H9 (cell line): Measurements from ENCODE around the gene MGAT4B. TPM values are rescaled to one million over a fixed set of nuclear protein-coding genes. Genes with fewer than 3 reads are reported as not detected.

Source experiments
- DNase-seq: peaks from one replicate; pipeline ENCODE4 v3.0.0-alpha.2; 2017
- H2AFZ ChIP-seq: one replicate; pipeline ENCODE4 v1.6.1; 2013; ENCODE audit warnings: mild to moderate bottlenecking, low read length, control low read depth, moderate library complexity
- H2AK5ac ChIP-seq: 2 replicates; pipeline ENCODE4 v1.6.1; 2013; ENCODE audit warnings: low read length, control low read depth, mixed read lengths; ENCODE audit not compliant: insufficient read length
- H2BK120ac ChIP-seq: one replicate; pipeline ENCODE4 v1.6.1; 2013; ENCODE audit warnings: low read depth, mild to moderate bottlenecking, low read length, control low read depth, inconsistent platforms; ENCODE audit not compliant: poor library complexity, severe bottlenecking
- H2BK12ac ChIP-seq: 2 replicates; pipeline ENCODE4 v1.6.1; 2013; ENCODE audit warnings: low read length, control low read depth, mixed read lengths, low read depth; ENCODE audit not compliant: insufficient read length
- H2BK15ac ChIP-seq: 2 replicates; pipeline ENCODE4 v1.6.1; 2013; ENCODE audit warnings: low read depth, low read length, control low read depth
- H2BK20ac ChIP-seq: one replicate; pipeline ENCODE4 v1.6.1; 2013; ENCODE audit warnings: low read depth, mild to moderate bottlenecking, low read length, control low read depth, inconsistent platforms; ENCODE audit not compliant: poor library complexity, severe bottlenecking
- H2BK5ac ChIP-seq: 2 replicates; pipeline ENCODE4 v1.6.1; 2013; ENCODE audit warnings: low read length, control low read depth, mixed read lengths; ENCODE audit not compliant: insufficient read length
- H3K14ac ChIP-seq: 2 replicates; pipeline ENCODE4 v1.6.1; 2013; ENCODE audit warnings: low read length, control low read depth; ENCODE audit not compliant: insufficient read depth
- H3K18ac ChIP-seq: 2 replicates; pipeline ENCODE4 v1.6.1; 2013; ENCODE audit warnings: low read depth, mild to moderate bottlenecking, mixed read lengths, low read length, control low read depth; ENCODE audit not compliant: insufficient read length
- H3K23ac ChIP-seq: 2 replicates; pipeline ENCODE4 v1.6.1; 2013; ENCODE audit warnings: low read length, control low read depth, mixed read lengths, low read depth; ENCODE audit not compliant: insufficient read length
- H3K23me2 ChIP-seq: 2 replicates; pipeline ENCODE4 v1.6.1; 2013; ENCODE audit warnings: low read depth, mild to moderate bottlenecking, mixed read lengths, low read length, control low read depth; ENCODE audit not compliant: insufficient read length, poor library complexity, severe bottlenecking
- H3K27ac ChIP-seq: 2 replicates; pipeline ENCODE4 v1.5.1; 2013; ENCODE audit warnings: low read length, control low read depth, mixed read lengths, low read depth; ENCODE audit not compliant: insufficient read length
- H3K27me3 ChIP-seq: 2 replicates; pipeline ENCODE4 v1.6.1; 2013; ENCODE audit warnings: low read length, control low read depth, inconsistent platforms; ENCODE audit not compliant: insufficient read depth
- H3K4ac ChIP-seq: 2 replicates; pipeline ENCODE4 v1.6.1; 2013; ENCODE audit warnings: low read depth, mild to moderate bottlenecking, control low read depth, inconsistent platforms, low read length, moderate library complexity
- H3K4me1 ChIP-seq: 2 replicates; pipeline ENCODE4 v1.6.1; 2013; ENCODE audit warnings: low read length, control low read depth, inconsistent platforms; ENCODE audit not compliant: insufficient read depth
- H3K4me2 ChIP-seq: 2 replicates; pipeline ENCODE4 v1.6.1; 2013; ENCODE audit warnings: low read length, control low read depth, mixed read lengths; ENCODE audit not compliant: insufficient read length, insufficient read depth
- H3K56ac ChIP-seq: 2 replicates; pipeline ENCODE4 v1.6.1; 2013; ENCODE audit warnings: low read depth, mild to moderate bottlenecking, mixed read lengths, low read length, control low read depth; ENCODE audit not compliant: insufficient read length
- H3K79me1 ChIP-seq: 2 replicates; pipeline ENCODE4 v1.6.1; 2013; ENCODE audit warnings: low read depth, mild to moderate bottlenecking, moderate library complexity, low read length, control low read depth, inconsistent platforms; ENCODE audit not compliant: insufficient read depth, poor library complexity, severe bottlenecking
- H3K79me2 ChIP-seq: 2 replicates; pipeline ENCODE4 v1.6.1; 2013; ENCODE audit warnings: low read length, control low read depth, inconsistent platforms; ENCODE audit not compliant: insufficient read depth
- H3K9ac ChIP-seq: 2 replicates; pipeline ENCODE4 v1.6.1; 2013; ENCODE audit warnings: low read length, control low read depth, mixed read lengths; ENCODE audit not compliant: insufficient read length; ENCODE audit errors: extremely low read depth
- H3K9me3 ChIP-seq: one replicate; pipeline ENCODE4 v1.6.1; 2013; ENCODE audit warnings: low read depth, low read length, inconsistent platforms; ENCODE audit not compliant: control insufficient read depth
- H3T11ph ChIP-seq: one replicate; pipeline ENCODE4 v1.6.1; 2013; ENCODE audit warnings: mild to moderate bottlenecking, low read length, control low read depth, inconsistent platforms
- H4K20me1 ChIP-seq: one replicate; pipeline ENCODE4 v1.6.1; 2013; ENCODE audit not compliant: control insufficient read depth, insufficient read length, insufficient read depth
- H4K5ac ChIP-seq: 2 replicates; pipeline ENCODE4 v1.6.1; 2013; ENCODE audit warnings: low read depth, mild to moderate bottlenecking, mixed read lengths, low read length, control low read depth; ENCODE audit not compliant: insufficient read length
- H4K8ac ChIP-seq: replicated peaks from 2 replicates; pipeline ENCODE4 v1.6.1; 2013; ENCODE audit warnings: low read length, control low read depth, mixed read lengths, low read depth; ENCODE audit not compliant: insufficient read length
- H4K91ac ChIP-seq: 2 replicates; pipeline ENCODE4 v1.6.1; 2013; ENCODE audit warnings: low read depth, mild to moderate bottlenecking, moderate library complexity, mixed read lengths, low read length, control low read depth; ENCODE audit not compliant: insufficient read length
- H3K27ac Mint-ChIP-seq, 3 experiments: 2 replicates in 2 of 3; 3 replicates in 1 of 3; pipeline ENCODE4 v1.8.0; 2020 to 2021; ENCODE audit warnings: mixed read lengths in 3 of 3, mild to moderate bottlenecking in 1 of 3, moderate library complexity in 1 of 3
- H3K27me3 Mint-ChIP-seq: 2 replicates; pipeline ENCODE4 v1.8.0; 2021; ENCODE audit warnings: low read depth, mild to moderate bottlenecking, moderate library complexity, mixed read lengths
- H3K36me3 Mint-ChIP-seq, 3 experiments: 2 replicates in 2 of 3; 3 replicates in 1 of 3; pipeline ENCODE4 v1.8.0; 2020 to 2021; ENCODE audit warnings: low read depth in 3 of 3, mixed read lengths in 3 of 3; ENCODE audit not compliant: insufficient read depth in 1 of 3
- H3K4me1 Mint-ChIP-seq, 2 experiments: 2 replicates each; pipeline ENCODE4 v1.8.0; 2020; ENCODE audit warnings: mixed read lengths in 2 of 2
- H3K4me3 Mint-ChIP-seq, 2 experiments: 2 replicates in 1 of 2; 3 replicates in 1 of 2; pipeline ENCODE4 v1.8.0; 2020 to 2021; ENCODE audit warnings: mild to moderate bottlenecking in 2 of 2, mixed read lengths in 2 of 2, moderate library complexity in 1 of 2
- H3K9me3 Mint-ChIP-seq, 2 experiments: 2 replicates in 1 of 2; 3 replicates in 1 of 2; pipeline ENCODE4 v1.8.0; 2020; ENCODE audit warnings: mild to moderate bottlenecking in 2 of 2, mixed read lengths in 2 of 2, moderate library complexity in 1 of 2
- CTCF ChIP-seq: fragments of 200-600 bp; sonication (generic); conservative IDR thresholded peaks from 3 replicates; pipeline ENCODE4 v1.8.0; 2021; ENCODE audit warnings: antibody characterized with exemption, mild to moderate bottlenecking
- WGBS: extraction: QIAGEN DNeasy Blood & Tissue Kit; methylation state at CpG from one replicate; pipeline ENCODE4 v1.1.7; 2013; ENCODE audit warnings: missing lambda C conversion rate, low lambda C conversion rate, mixed read lengths; ENCODE audit not compliant: insufficient read length; ENCODE audit errors: extremely low coverage; 5-methylcytosine and 5-hydroxymethylcytosine counted together
- total RNA-seq: library from RNA; stranded (reverse); gene quantifications from 2 replicates; pipeline ENCODE4 v1.2.1, GENCODE V29; 2021

MGAT4B gene
- total RNA-seq, 1 experiment from 2014 or later = 147 TPM

DNA sequence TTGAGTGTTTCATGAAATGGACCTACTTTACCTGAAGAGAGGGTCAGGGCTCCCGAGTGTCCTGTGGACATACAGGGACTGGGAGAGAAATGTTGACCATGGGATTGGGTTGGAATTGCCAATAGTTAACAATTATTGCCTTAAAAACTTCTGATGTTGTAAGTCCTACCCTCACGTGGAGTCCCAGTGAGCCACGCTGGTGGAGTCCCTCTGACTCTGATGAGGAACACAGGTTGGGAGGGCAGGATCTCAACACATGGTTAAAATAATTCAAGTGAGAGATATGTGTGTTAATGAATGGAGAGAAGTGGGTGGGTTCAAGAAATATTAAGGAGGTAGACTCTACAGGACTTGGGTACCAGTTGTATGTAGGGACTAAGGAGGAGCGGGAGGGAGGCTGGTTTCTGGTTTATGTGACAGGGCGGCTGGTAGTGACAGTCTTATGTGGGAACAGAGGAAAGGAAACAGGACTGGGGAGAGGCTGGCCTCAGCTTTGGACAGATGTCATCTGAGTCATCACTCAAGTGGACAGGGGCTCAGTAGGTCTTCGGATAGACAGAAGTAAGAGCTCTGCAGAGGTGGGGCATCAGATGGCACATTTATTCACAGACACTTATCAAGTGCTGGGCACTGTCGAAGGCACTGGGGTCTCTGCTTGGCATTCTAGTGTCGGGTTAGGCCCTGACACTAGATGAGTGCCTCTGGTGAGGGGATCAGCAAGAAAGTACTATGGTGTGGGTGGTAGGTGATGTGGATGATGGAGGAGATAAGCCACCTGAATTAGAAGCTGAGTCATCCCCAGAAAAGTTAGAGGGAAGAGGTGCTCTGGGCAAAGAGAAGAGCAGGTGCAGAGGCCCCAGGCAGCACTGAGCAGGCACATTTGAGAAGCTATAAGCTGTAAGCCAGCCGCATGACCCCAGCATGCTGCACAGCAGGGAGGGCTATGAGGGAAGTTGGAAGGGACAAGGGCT lies 46.8 kb downstream of the MGAT4B start:
- Histone ChIP-seq H3K9ac (no peak overlapping the region), H4K91ac (no peak overlapping the region), H3K9me3 (no peaks in the 10 kb centered on the region), H3K56ac (no peak overlapping the region), H3K4ac (no peak overlapping the region), H3K4me1 (peaks cover 4% of the 10 kb centered on the region; the same call in 1 of the 2 replicates), H4K8ac (no peak overlapping the region), H2BK12ac (no peak overlapping the region), H2BK5ac (no peak overlapping the region), H4K20me1 (no peaks in the 10 kb centered on the region), H3K79me2 (peaks cover 15% of the 10 kb centered on the region; the same call in 1 of the 2 replicates), H3T11ph (no peak overlapping the region), H4K5ac (no peak overlapping the region), H2AK5ac (no peak overlapping the region), H3K4me2 (no peak overlapping the region), H3K14ac (no peak overlapping the region), H2BK120ac (no peak overlapping the region), H3K23me2 (no peaks in the 10 kb centered on the region), H3K23ac (no peak overlapping the region), H3K27me3 (no peaks in the 10 kb centered on the region), H2BK20ac (no peak overlapping the region), H2BK15ac (no peak overlapping the region), H3K27ac (no peak overlapping the region), H2AFZ (no peak overlapping the region), H3K79me1 (peaks cover 9% of the 10 kb centered on the region), H3K18ac (no peak overlapping the region)
- Mint-ChIP-seq H3K36me3 (peaks cover 2 to 8% (median 5%) of the 10 kb centered on the region in 3 experiments; a peak in 4 of 7 replicates), H3K27ac (peak overlapping the region; percentile 32 to 87 (median 35)), H3K4me1 (peaks cover 42 to 50% of the 10 kb centered on the region in 2 experiments), H3K9me3 (no peaks in the 10 kb centered on the region), H3K27me3 (no peaks in the 10 kb centered on the region; the same call in 1 of the 2 replicates), H3K4me3 (no peak overlapping the region; a peak in 1 of 5 replicates)
- no peak for DNase-seq
- no peak for TF ChIP-seq CTCF
- WGBS = no CpG with 5 or more reads among the region's 9 CpGs
